CD4-positive, alpha-beta memory T cell (primary cell): Measurements from ENCODE around the gene NSMF. TPM values are rescaled to one million over a fixed set of nuclear protein-coding genes. Genes with fewer than 3 reads are reported as not detected.
A peak's percentile ranks its signal among the peaks of the same experiment; 100 is the strongest.

Experiments
- CTCF ChIA-PET: fragments of 350-600 bp; sonication (Branson Sonifier 250); formaldehyde crosslinking; loops from one replicate; lab custom pipeline; 2021; ENCODE audit warnings: inconsistent platforms; ENCODE audit not compliant: partially characterized antibody; lab: Charles Lee
- POLR2A ChIA-PET: fragments of 350-600 bp; sonication (Branson Sonifier 250); formaldehyde crosslinking; loops from one replicate; lab custom pipeline; 2021; ENCODE audit not compliant: partially characterized antibody; lab: Charles Lee
- DNase-seq, 5 donors: peaks; one replicate each; pipeline versions ENCODE4 v3.0.0 to v3.0.0-alpha.2; 2020 to 2022; ENCODE audit warnings: mixed read lengths in 1 of 5
- H3K27ac ChIP-seq: one replicate; pipeline ENCODE4 v1.7.0; 2013; ENCODE audit warnings: low read depth, low read length
- H3K27me3 ChIP-seq: 2 replicates; pipeline ENCODE4 v1.7.0; 2013; ENCODE audit warnings: mild to moderate bottlenecking, low read length, moderate library complexity; ENCODE audit not compliant: insufficient read depth
- H3K36me3 ChIP-seq: 2 replicates; pipeline ENCODE4 v1.7.0; 2013; ENCODE audit warnings: mild to moderate bottlenecking, low read length, moderate library complexity; ENCODE audit not compliant: insufficient read depth
- H3K4me1 ChIP-seq: 2 replicates; pipeline ENCODE4 v1.7.0; 2013; ENCODE audit warnings: mild to moderate bottlenecking, low read length, moderate library complexity; ENCODE audit not compliant: insufficient read depth
- H3K4me3 ChIP-seq, 2 donors: one replicate each; pipeline ENCODE4 v1.7.0; 2013; ENCODE audit warnings: low read length in 2 of 2, mild to moderate bottlenecking in 1 of 2
- H3K9me3 ChIP-seq, 2 donors: one replicate each; pipeline ENCODE4 v1.7.0; 2013; ENCODE audit warnings: low read length in 2 of 2, control low read depth in 1 of 2; ENCODE audit not compliant: control insufficient read depth in 1 of 2
- H3K27ac Mint-ChIP-seq, 7 donors: one replicate each; pipeline ENCODE4 v1.8.0; 2020 to 2021; ENCODE audit warnings: mixed read lengths in 7 of 7, mild to moderate bottlenecking in 6 of 7, inconsistent platforms in 3 of 7, moderate library complexity in 3 of 7
- H3K27me3 Mint-ChIP-seq, 2 donors: one replicate each; pipeline ENCODE4 v1.8.0; 2020 to 2021; ENCODE audit warnings: mixed read lengths in 2 of 2
- H3K36me3 Mint-ChIP-seq, 2 donors: one replicate each; pipeline ENCODE4 v1.8.0; 2020 to 2021; ENCODE audit warnings: mixed read lengths in 2 of 2, inconsistent platforms in 1 of 2, mild to moderate bottlenecking in 1 of 2
- H3K4me1 Mint-ChIP-seq, 4 donors: one replicate each; pipeline ENCODE4 v1.8.0; 2020 to 2021; ENCODE audit warnings: mixed read lengths in 4 of 4, mild to moderate bottlenecking in 1 of 4
- H3K4me3 Mint-ChIP-seq, 8 donors: one replicate each; pipeline ENCODE4 v1.8.0; 2020 to 2021; ENCODE audit warnings: mixed read lengths in 8 of 8, mild to moderate bottlenecking in 7 of 8, moderate library complexity in 6 of 8, inconsistent platforms in 3 of 8
- H3K9me3 Mint-ChIP-seq, 8 donors: one replicate each; pipeline ENCODE4 v1.8.0; 2020 to 2021; ENCODE audit warnings: mixed read lengths in 8 of 8, mild to moderate bottlenecking in 5 of 8, inconsistent platforms in 3 of 8, moderate library complexity in 1 of 8
- intact Hi-C: fragments of 100-400 bp; cut with micrococcal nuclease; formaldehyde crosslinking; loops from one replicate; pipeline ENCODE4 v1.15.1; 2023
- polyA plus RNA-seq, 2 donors: library from polyadenylated mRNA; unstranded; fragments of 300-500 nt; fragmentation: Illumina TruSeq; gene quantifications; one replicate each; pipeline ENCODE4 v1.2.3, GENCODE V29; 2021
- total RNA-seq, 2 experiments: library from RNA; stranded (reverse); gene quantifications; one replicate each; pipeline ENCODE4 v1.2.3, GENCODE V29; 2021

The NSMF gene
- total and polyA plus RNA-seq, 4 experiments from 2014 or later = 3.8 to 20.9 (median 14.4) TPM

GRCh38 chr9:137463931-137464290 is 4.8 kb upstream of the NSMF start:
- Histone ChIP-seq H3K27me3 (no peaks in the 10 kb centered on the region), H3K4me1 (peaks cover 37% of the 10 kb centered on the region), H3K9me3 (no peaks in the 10 kb centered on the region), H3K36me3 (no peaks in the 10 kb centered on the region), H3K27ac (no peak overlapping the region), H3K4me3 (no peak overlapping the region)
- H3K27me3 Mint-ChIP-seq = no peaks in the 10 kb centered on the region
- CTCF ChIA-PET = no interaction called here
- H3K9me3 Mint-ChIP-seq = no peaks in the 10 kb centered on the region
- DNase-seq = no peak
- no peaks in the 10 kb centered on the region for H3K36me3 Mint-ChIP-seq
- POLR2A ChIA-PET = no interaction called here
- intact Hi-C loops = no loop called here
- peaks cover 5 to 20% (median 14%) of the 10 kb centered on the region in 4 donors for H3K4me1 Mint-ChIP-seq
- H3K4me3 Mint-ChIP-seq = peak overlapping the region in 1 of 8 donors; percentile 46
- H3K27ac Mint-ChIP-seq = peak overlapping the region in 1 of 7 donors; percentile 41

DNA sequence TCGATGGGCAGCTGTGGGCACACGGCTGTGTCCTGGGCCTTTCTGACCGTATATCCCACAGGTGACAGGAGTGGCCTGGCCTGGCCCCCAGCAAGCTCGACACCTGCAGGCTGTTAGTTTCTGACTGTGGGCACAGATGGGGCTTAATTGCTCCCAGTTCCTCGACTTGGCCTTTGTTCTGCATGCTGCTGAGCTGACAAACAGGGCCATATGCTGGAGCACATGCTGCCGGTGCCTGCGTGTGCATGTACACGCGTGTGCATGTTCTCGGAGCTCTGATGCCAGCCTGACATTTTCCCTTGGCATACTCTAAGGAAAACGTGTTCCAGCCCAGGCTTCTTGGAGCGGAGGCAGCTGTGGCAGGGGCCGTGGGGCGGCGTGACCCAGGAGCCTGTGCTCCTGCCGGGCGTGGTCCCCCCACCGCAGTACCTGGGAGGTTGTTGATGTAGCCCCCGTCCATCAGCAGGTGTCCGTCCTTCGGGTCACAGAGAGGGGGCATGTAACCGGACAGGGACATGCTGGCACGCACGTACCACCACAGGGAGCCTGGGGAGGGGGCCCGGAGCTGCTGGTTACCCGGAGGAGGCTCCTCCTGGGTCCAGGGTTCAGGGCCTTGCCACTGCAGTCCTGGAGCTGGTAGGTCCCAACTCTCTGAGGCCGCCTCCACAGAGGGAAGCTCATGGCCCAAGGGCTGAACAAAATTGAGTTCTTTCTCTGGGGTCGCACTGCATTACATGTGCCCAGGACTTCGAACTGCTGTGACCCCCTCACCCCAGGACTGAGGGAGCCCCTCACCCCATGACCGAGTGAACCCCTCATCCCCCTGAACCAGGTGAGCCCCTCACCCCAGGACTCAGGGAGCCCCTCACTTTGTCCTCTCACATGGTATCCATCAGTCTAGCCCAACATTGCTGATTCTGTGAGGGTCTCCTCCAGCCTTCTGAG is 4.1 kb upstream of the NSMF start:
- DNase-seq = peak in 1 of 5 donors; percentile 31
- Mint-ChIP-seq H3K4me3 (peak overlapping the region in 4 of 8 donors; percentile 30 to 46 (median 36)), H3K27me3 (no peaks in the 10 kb centered on the region), H3K27ac (peak overlapping the region in 3 of 7 donors; percentile 9 to 63 (median 41)), H3K9me3 (no peaks in the 10 kb centered on the region), H3K4me1 (peaks cover 5 to 20% (median 14%) of the 10 kb centered on the region in 4 donors), H3K36me3 (no peaks in the 10 kb centered on the region)
- Histone ChIP-seq H3K4me3 (no peak overlapping the region), H3K4me1 (peaks cover 41% of the 10 kb centered on the region), H3K27ac (no peak overlapping the region), H3K9me3 (no peaks in the 10 kb centered on the region), H3K27me3 (no peaks in the 10 kb centered on the region), H3K36me3 (no peaks in the 10 kb centered on the region)
- CTCF ChIA-PET = interaction anchor here (0.9 kb wide), 1 partner anchor 41 kb away, joined by 3 read pairs; the partner anchor contains the start of gene EXD3
- POLR2A ChIA-PET = interaction anchor here (2.2 kb wide), 1 partner anchor 40 kb away, joined by 14 read pairs; the partner anchor contains the start of genes EXD3 and NOXA1
- intact Hi-C loops = no loop called here

DNA sequence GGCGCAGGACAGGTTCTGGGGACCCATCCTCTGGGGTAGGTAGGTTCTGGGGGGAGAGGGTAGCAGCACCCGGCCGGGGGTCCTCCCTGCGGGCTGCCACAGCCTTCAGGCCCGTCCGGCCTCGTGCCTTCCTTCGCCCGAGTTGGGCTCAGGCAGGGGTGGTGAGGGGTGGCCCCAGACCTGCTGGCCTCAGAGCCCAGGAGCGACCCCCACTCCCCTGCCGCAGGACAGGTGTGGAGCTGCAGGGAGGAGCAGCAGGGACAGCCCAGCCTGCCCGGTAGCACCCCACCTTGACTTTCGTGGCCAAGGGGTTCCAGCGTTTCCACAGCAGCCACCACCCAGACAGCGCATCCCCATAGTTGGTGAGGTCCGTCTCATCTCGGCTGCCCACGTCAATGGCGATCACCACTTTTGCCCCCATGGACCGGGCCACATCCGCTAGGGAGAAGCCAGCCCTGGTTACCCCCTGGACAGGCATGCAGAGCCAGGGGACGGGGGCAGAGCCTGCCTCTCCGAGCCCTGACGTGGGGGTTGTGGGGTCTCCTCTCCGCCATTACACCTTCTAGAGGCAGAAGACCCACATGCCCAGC is 3.4 kb upstream of the NSMF start:
- H3K4me1 ChIP-seq = peaks cover 46% of the 10 kb centered on the region
- H3K4me1 Mint-ChIP-seq = peaks cover 5 to 20% (median 14%) of the 10 kb centered on the region in 4 donors
- CTCF ChIA-PET = interaction anchor here (0.9 kb wide), 1 partner anchor 40 kb away, joined by 3 read pairs; the partner anchor contains the start of gene EXD3

DNA sequence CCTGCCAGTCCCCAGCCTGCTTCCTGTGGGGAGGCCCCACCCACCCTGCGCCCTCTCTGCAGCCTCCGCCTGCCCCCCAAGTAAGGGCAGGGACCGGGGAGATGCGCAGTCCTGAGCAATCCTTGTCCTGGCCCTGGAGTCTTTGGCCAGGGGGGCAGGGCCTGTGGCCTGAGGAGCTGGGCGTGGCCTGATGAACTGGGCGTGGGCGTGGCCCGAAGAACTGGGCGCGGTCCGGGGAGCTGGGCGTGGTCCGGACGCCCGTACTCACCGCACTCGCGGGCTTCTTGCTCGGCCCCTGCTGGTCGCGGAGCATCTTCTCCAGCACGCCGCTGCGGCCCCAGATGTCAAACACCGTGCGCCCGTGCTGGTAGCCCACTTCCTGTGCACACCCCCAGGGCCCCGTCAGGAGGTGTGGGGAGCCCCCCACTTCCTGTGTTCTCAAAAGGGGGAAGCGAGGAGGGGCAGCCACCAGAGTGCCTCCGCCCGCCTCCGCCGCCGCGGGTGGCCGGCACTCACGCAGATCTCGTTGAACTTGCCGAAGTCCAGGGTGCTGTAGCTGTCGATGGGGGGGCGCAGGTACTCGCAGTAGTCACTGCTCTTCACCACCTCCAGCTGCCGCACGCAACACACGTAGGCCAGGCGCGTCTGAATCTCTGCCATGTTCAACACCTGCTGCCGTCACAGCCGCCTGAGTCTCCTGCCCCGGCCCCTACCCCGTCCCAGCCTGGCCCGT is 2.7 kb upstream of the NSMF start:
- intact Hi-C loops = no loop called here
- H3K9me3 Mint-ChIP-seq = no peaks in the 10 kb centered on the region
- CTCF ChIA-PET = no interaction called here
- POLR2A ChIA-PET = interaction anchor here (2.2 kb wide), 1 partner anchor 39 kb away, joined by 14 read pairs; the partner anchor contains the start of genes EXD3 and NOXA1
- Histone ChIP-seq H3K27ac (peak overlapping the region; percentile 58), H3K4me3 (peak overlapping the region in 1 of 2 donors; percentile 43), H3K9me3 (no peaks in the 10 kb centered on the region), H3K36me3 (no peaks in the 10 kb centered on the region), H3K27me3 (no peaks in the 10 kb centered on the region), H3K4me1 (peaks cover 46% of the 10 kb centered on the region)
- peak overlapping the region; percentile 68 to 87 (median 76) for H3K4me3 Mint-ChIP-seq
- H3K4me1 Mint-ChIP-seq = peaks cover 5 to 20% (median 14%) of the 10 kb centered on the region in 4 donors
- H3K27me3 Mint-ChIP-seq = no peaks in the 10 kb centered on the region
- peak overlapping the region; percentile 71 to 96 (median 91) for H3K27ac Mint-ChIP-seq
- no peaks in the 10 kb centered on the region for H3K36me3 Mint-ChIP-seq
- DNase-seq = peak; percentile 83 to 89 (median 85)

More for the DNA sequence above, 3.4 kb upstream of the NSMF start:
- intact Hi-C loops = no loop called here
- Histone ChIP-seq H3K4me3 (peak overlapping the region in 1 of 2 donors; percentile 43), H3K27me3 (no peaks in the 10 kb centered on the region), H3K27ac (peak overlapping the region; percentile 58), H3K9me3 (no peaks in the 10 kb centered on the region), H3K36me3 (no peaks in the 10 kb centered on the region)
- H3K27ac Mint-ChIP-seq = peak overlapping the region in 1 of 7 donors; percentile 71
- no peaks in the 10 kb centered on the region for H3K9me3 Mint-ChIP-seq
- no peaks in the 10 kb centered on the region for H3K27me3 Mint-ChIP-seq
- H3K4me3 Mint-ChIP-seq = peak overlapping the region in 1 of 8 donors; percentile 69
- H3K36me3 Mint-ChIP-seq = no peaks in the 10 kb centered on the region
- POLR2A ChIA-PET = interaction anchor here (2.2 kb wide), 1 partner anchor 40 kb away, joined by 14 read pairs; the partner anchor contains the start of genes EXD3 and NOXA1
- DNase-seq = peak in 1 of 5 donors; percentile 37

DNA sequence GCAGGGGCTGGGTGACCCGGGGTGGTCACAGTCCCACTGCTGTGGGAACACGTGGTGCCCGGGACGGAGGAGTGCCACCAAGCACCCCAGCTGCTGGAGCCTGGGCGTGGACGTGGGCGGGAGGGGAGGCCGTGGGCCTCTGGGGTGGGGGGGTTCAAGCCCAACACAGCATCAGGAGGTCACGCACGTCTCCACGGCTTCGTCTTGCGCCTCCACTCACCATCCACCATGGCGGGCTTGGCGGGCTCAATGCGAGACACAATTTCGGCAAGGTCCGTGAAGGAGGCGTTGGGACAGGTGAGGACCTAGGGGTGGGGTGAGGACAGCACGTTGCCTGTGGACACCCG is 2.2 kb upstream of the NSMF start:
- H3K4me1 ChIP-seq = peaks cover 46% of the 10 kb centered on the region
- no peak for DNase-seq
- peaks cover 0 to 1% of the 10 kb centered on the region in 2 donors for H3K36me3 Mint-ChIP-seq
- H3K4me1 Mint-ChIP-seq = peaks cover 5 to 20% (median 14%) of the 10 kb centered on the region in 4 donors
- intact Hi-C loops = no loop called here
- H3K27ac Mint-ChIP-seq = peak overlapping the region in 4 of 7 donors; percentile 61 to 96 (median 67)
- CTCF ChIA-PET = no interaction called here
- POLR2A ChIA-PET = interaction anchor here (2.2 kb wide), 1 partner anchor 38 kb away, joined by 14 read pairs; the partner anchor contains the start of genes EXD3 and NOXA1
- H3K9me3 ChIP-seq = no peaks in the 10 kb centered on the region
- no peak overlapping the region for H3K4me3 ChIP-seq
- no peaks in the 10 kb centered on the region for H3K9me3 Mint-ChIP-seq
- H3K4me3 Mint-ChIP-seq = peak overlapping the region in 3 of 8 donors; percentile 13 to 76 (median 44)
- H3K27me3 ChIP-seq = no peaks in the 10 kb centered on the region
- no peaks in the 10 kb centered on the region for H3K27me3 Mint-ChIP-seq
- H3K36me3 ChIP-seq = no peaks in the 10 kb centered on the region
- H3K27ac ChIP-seq = peak overlapping the region; percentile 58

GRCh38 chr9:137460363-137461315 is 1.5 kb upstream of the NSMF start:
- Histone ChIP-seq H3K9me3 (no peaks in the 10 kb centered on the region), H3K27ac (no peak overlapping the region), H3K4me1 (peaks cover 46% of the 10 kb centered on the region), H3K36me3 (no peaks in the 10 kb centered on the region), H3K27me3 (no peaks in the 10 kb centered on the region), H3K4me3 (no peak overlapping the region)
- H3K27me3 Mint-ChIP-seq = no peaks in the 10 kb centered on the region
- peaks cover 5 to 22% (median 14%) of the 10 kb centered on the region in 4 donors for H3K4me1 Mint-ChIP-seq
- DNase-seq = peak in 1 of 5 donors; percentile 44
- peaks cover 0 to 4% of the 10 kb centered on the region in 2 donors for H3K36me3 Mint-ChIP-seq
- ChIA-PET POLR2A (no interaction called here), CTCF (no interaction called here)
- peak overlapping the region in 4 of 8 donors; percentile 16 to 68 (median 32) for H3K4me3 Mint-ChIP-seq
- no peaks in the 10 kb centered on the region for H3K9me3 Mint-ChIP-seq
- intact Hi-C loops = no loop called here
- H3K27ac Mint-ChIP-seq = peak overlapping the region in 6 of 7 donors; percentile 79 to 96 (median 88)
